Gastroesophageal sphincter (tissue), 4 donors: ENCODE results near the gene PDE11A. TPM values are rescaled to one million over a fixed set of nuclear protein-coding genes. Genes with fewer than 3 reads are reported as not detected.

ENCODE experiments used
- ATAC-seq: fragments of 150-250 bp; one replicate; pipeline ENCODE4 v1.9.1; 2016; ENCODE audit warnings: mild to moderate bottlenecking, moderate library complexity
- H3K27ac ChIP-seq, 4 donors: fragments of 200-600 bp; sonication (generic) in 3 of 4; 1 replicate in 3 of 4; 2 replicates in 1 of 4; pipeline ENCODE4 v1.5.1; 2016 to 2019
- H3K27me3 ChIP-seq: fragments of 200-600 bp; sonication (generic); one replicate; pipeline ENCODE4 v1.5.1; 2019
- H3K36me3 ChIP-seq, 2 donors: fragments of 200-600 bp; sonication (generic); one replicate each; pipeline ENCODE4 v1.5.1; 2019; ENCODE audit warnings: control low read depth in 1 of 2
- H3K4me1 ChIP-seq, 3 donors: fragments of 200-600 bp; sonication (generic); 1 replicate in 2 of 3; 2 replicates in 1 of 3; pipeline ENCODE4 v1.5.1; 2016 to 2019; ENCODE audit warnings: control low read depth in 2 of 3
- H3K4me3 ChIP-seq, 2 donors: fragments of 200-600 bp; sonication (generic); one replicate each; pipeline ENCODE4 v1.5.1; 2019; ENCODE audit warnings: mild to moderate bottlenecking in 1 of 2, moderate library complexity in 1 of 2
- H3K9me3 ChIP-seq, 3 donors: fragments of 200-600 bp; sonication (generic); one replicate each; pipeline ENCODE4 v1.5.1; 2017 to 2019; ENCODE audit warnings: control low read depth in 2 of 3
- EP300 ChIP-seq: sonication (generic); formaldehyde crosslinking; IDR thresholded peaks from one replicate; pipeline ENCODE4 v1.6.1; 2017; ENCODE audit warnings: antibody characterized with exemption, mild to moderate bottlenecking
- POLR2A ChIP-seq, 2 donors: fragments of 450-650 bp; IDR thresholded peaks; one replicate each; pipeline ENCODE4 v1.6.1; 2017; ENCODE audit warnings: antibody characterized with exemption in 2 of 2, mild to moderate bottlenecking in 2 of 2, moderate library complexity in 1 of 2
- POLR2AphosphoS5 ChIP-seq: sonication (generic); formaldehyde crosslinking; IDR thresholded peaks from one replicate; pipeline ENCODE4 v1.6.1; 2017; ENCODE audit warnings: antibody characterized with exemption
- WGBS, 2 donors: methylation state at CpG; one replicate each; pipeline ENCODE4 v1.1.5; 2018; ENCODE audit warnings: low coverage in 1 of 2; 5-methylcytosine and 5-hydroxymethylcytosine counted together
- total RNA-seq, 4 donors: library from RNA; depleted of rRNA; stranded (reverse); fragments of >200 nt; gene quantifications; one replicate each; pipeline ENCODE4 v1.1.0, GENCODE V29; 2016
- TF ChIP-seq, protein P1 (sequence below), 4 experiments: fragments of 200-600 bp in 2 of 4; fragments of 450-650 bp in 2 of 4; sonication (generic) in 1 of 4; IDR thresholded peaks; one replicate each; pipeline ENCODE4 v1.5.1; 2017 to 2019; ENCODE audit warnings: antibody characterized with exemption in 4 of 4, mild to moderate bottlenecking in 2 of 4, moderate library complexity in 2 of 4

PDE11A gene
- total RNA-seq, 4 donors from 2014 or later, result 0.13 to 1.9 (median 0.16) TPM; not detected in 1

DNA sequence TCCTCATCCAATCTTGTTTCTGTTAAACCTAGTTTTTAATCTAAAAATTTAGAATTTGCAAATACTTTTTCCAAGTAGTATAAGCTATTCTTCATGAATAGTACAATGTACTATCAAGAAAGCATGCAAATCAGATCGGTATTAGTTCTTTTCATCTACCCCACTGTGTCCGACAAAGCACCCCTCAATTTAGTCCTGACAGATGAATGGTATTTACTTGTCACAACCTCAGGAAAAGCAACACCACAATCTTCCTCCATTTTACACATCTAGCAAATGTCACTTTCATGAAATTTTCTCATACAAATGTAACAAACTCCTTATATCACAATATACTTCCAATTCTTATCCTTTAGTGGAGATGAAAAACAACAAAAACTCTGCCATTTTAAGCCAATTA, 163.8 kb downstream of the PDE11A start:
- WGBS, 2 donors, result 89 to 97% methylated on average over 2 of the region's 2 CpGs
- Histone ChIP-seq H3K27me3 (no peaks in the 10 kb centered on the region), H3K27ac (no peak overlapping the region), H3K4me1 (no peaks in the 10 kb centered on the region), H3K36me3 (no peaks in the 10 kb centered on the region), H3K4me3 (no peak overlapping the region), H3K9me3 (no peaks in the 10 kb centered on the region)
- TF ChIP-seq, protein P1, sequence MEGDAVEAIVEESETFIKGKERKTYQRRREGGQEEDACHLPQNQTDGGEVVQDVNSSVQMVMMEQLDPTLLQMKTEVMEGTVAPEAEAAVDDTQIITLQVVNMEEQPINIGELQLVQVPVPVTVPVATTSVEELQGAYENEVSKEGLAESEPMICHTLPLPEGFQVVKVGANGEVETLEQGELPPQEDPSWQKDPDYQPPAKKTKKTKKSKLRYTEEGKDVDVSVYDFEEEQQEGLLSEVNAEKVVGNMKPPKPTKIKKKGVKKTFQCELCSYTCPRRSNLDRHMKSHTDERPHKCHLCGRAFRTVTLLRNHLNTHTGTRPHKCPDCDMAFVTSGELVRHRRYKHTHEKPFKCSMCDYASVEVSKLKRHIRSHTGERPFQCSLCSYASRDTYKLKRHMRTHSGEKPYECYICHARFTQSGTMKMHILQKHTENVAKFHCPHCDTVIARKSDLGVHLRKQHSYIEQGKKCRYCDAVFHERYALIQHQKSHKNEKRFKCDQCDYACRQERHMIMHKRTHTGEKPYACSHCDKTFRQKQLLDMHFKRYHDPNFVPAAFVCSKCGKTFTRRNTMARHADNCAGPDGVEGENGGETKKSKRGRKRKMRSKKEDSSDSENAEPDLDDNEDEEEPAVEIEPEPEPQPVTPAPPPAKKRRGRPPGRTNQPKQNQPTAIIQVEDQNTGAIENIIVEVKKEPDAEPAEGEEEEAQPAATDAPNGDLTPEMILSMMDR (IDR thresholded peaks at IDR 0.05), result no peak
- TF ChIP-seq EP300 (no peak), POLR2A (IDR thresholded peaks at IDR 0.05) (no peak)
- no peak for ATAC-seq

DNA sequence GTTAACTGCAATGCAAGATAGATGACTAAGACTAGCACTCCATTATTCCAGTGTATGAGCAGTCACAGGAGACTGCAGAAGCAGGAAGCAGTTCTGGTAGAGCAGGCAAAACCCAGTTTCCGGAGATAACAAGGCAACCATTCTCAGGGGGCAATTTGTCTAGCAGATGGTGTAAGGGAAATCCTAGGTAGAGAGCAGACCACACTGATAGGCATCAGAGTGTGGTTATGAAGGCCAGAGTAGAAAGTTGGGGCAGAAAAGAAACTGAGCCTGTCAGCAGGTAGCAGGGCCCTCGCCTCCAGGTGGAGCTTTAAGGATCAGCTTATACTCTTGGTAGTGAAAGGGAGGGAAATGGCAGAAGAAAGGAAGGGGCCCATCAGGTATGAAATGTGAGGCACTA, 164.4 kb downstream of the PDE11A start:
- WGBS, 2 donors, result 56 to 100% methylated on average over 1 to 2 of the region's 2 CpGs
- no peak for TF ChIP-seq EP300
- TF ChIP-seq POLR2A (IDR thresholded peaks at IDR 0.05), result no peak
- TF ChIP-seq, protein P1 (IDR thresholded peaks at IDR 0.05), result no peak
- no peak for TF ChIP-seq POLR2AphosphoS5
- Histone ChIP-seq H3K9me3 (no peaks in the 10 kb centered on the region), H3K27ac (no peak overlapping the region), H3K36me3 (no peaks in the 10 kb centered on the region), H3K4me1 (no peaks in the 10 kb centered on the region), H3K27me3 (no peaks in the 10 kb centered on the region), H3K4me3 (no peak overlapping the region)
- ATAC-seq, result no peak

DNA sequence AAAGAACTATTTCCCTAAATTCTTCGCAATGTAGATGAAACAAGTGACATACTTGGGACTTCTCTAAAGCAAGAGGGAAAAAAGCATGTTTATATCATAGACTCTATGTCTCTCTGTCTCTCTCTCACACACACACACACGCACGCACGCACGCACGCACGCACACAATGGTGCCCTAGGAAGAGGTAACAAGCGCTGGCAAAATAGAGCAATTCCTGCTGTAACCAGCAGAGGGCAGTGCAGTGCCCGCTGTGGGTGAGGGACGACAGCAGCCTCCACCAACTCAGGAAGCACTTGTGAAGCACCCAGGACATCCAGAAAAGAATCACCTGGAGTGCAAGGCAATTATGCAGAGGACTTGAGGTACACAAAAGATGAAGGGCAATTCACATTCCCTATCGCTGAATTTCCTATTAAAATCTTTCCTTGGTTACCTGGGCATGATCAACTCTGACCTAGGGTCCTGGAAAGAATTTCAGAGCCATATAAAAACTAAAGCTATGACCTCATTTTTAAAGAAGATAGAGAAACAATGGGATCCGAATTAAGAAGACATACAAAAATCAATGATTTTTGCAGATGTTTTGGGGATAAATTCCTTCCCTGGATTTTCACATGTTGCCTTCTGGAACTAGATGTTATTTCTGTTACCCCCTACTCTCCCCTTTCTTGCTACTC, 166.4 kb downstream of the PDE11A start:
- TF ChIP-seq EP300, result no peak
- TF ChIP-seq, protein P1 (IDR thresholded peaks at IDR 0.05), result peak in 3 of 4 experiments; percentile 16 to 70 (median 21)
- no peak for TF ChIP-seq POLR2A (IDR thresholded peaks at IDR 0.05)
- TF ChIP-seq POLR2AphosphoS5, result no peak
- Histone ChIP-seq H3K9me3 (no peaks in the 10 kb centered on the region), H3K27me3 (no peaks in the 10 kb centered on the region), H3K36me3 (no peaks in the 10 kb centered on the region), H3K4me1 (no peaks in the 10 kb centered on the region), H3K4me3 (no peak overlapping the region), H3K27ac (no peak overlapping the region)
- peak; percentile 28 for ATAC-seq
- WGBS, 2 donors, result 24 to 32% methylated on average over 5 to 9 of the region's 12 CpGs

DNA sequence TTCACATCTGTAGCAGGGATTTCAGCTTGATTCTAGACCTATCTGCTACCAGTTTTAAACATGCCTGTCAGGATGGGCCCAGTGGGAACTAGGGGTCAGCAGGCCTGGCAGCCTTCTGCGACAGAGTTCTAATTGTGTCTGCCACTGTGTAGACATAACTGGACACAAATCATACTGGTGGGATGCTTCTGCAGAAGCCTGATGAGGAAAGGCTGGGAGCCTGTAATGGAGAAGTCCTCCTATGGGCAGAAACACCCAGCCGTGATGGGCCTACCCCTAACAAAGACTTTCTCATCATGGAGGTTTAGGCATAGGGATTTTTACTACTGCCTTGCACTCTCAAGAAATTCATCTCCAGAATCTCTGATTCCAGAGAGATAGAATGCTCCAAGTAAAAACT, 166.9 kb downstream of the PDE11A start:
- Histone ChIP-seq H3K9me3 (no peaks in the 10 kb centered on the region), H3K4me3 (no peak overlapping the region), H3K27me3 (no peaks in the 10 kb centered on the region), H3K36me3 (no peaks in the 10 kb centered on the region), H3K4me1 (no peaks in the 10 kb centered on the region), H3K27ac (no peak overlapping the region)
- ATAC-seq, result no peak
- TF ChIP-seq, protein P1 (IDR thresholded peaks at IDR 0.05), result no peak
- TF ChIP-seq POLR2A (IDR thresholded peaks at IDR 0.05), result no peak
- TF ChIP-seq EP300, result no peak
- no peak for TF ChIP-seq POLR2AphosphoS5
- WGBS, 2 donors, result 57 to 75% methylated on average over 1 to 2 of the region's 2 CpGs
